ENCODE data around the gene LGR6.
A peak's percentile ranks its signal among the peaks of the same experiment; 100 is the strongest.

Gene LGR6

GRCh38 chr1:202291961-202292712 is 98.5 kb downstream of the LGR6 start:
- DNase-seq: no peak

DNA sequence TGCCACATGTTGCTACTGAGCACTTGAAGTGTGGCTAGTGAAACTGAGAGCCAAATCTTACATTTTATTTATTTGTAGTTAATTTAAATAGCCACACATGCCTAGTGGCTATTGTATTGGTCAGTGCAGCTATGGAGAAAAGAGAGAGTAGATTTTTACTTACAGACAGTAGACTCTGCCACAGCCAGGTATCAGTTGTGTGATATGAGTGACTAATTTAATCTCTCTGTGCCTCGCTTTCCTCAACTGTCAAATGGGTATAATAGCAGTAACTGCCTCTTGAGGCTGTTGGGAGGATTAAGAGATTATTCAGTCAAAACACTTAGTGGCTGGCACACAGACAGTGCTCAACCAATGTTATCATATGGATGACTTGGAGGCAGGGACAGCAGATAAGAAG is 99.2 kb downstream of the LGR6 start:
- DNase-seq: no peak

- DNase-seq: no peak
Observed at GRCh38 chr1:202293569-202293968, 100.0 kb downstream of the LGR6 start.

- no peak for DNase-seq
Observed at GRCh38 chr1:202302166-202302565, 108.6 kb downstream of the LGR6 start.

DNA sequence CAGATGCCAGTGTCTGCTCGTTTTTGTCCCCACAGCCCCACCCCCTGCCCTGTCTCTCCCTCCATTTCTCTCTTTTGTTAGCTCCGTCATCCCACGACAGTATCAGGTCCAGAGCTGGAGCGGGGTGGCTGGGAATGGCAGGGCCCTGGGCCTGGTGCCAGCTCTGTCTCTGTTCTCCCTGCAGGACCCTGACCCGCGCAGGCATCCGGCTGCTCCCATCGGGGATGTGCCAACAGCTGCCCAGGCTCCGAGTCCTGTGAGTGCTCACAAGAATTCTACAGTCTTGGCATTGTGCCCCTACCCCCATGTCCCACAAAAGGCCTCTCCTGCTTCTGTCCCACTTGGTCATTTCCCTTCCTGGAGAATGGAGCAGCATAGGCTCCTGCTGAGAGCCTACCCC is 110.8 kb downstream of the LGR6 start:
- no peak for DNase-seq

- DNase-seq: no peak
Observed at GRCh38 chr1:202305168-202305567, 111.6 kb downstream of the LGR6 start.

DNA sequence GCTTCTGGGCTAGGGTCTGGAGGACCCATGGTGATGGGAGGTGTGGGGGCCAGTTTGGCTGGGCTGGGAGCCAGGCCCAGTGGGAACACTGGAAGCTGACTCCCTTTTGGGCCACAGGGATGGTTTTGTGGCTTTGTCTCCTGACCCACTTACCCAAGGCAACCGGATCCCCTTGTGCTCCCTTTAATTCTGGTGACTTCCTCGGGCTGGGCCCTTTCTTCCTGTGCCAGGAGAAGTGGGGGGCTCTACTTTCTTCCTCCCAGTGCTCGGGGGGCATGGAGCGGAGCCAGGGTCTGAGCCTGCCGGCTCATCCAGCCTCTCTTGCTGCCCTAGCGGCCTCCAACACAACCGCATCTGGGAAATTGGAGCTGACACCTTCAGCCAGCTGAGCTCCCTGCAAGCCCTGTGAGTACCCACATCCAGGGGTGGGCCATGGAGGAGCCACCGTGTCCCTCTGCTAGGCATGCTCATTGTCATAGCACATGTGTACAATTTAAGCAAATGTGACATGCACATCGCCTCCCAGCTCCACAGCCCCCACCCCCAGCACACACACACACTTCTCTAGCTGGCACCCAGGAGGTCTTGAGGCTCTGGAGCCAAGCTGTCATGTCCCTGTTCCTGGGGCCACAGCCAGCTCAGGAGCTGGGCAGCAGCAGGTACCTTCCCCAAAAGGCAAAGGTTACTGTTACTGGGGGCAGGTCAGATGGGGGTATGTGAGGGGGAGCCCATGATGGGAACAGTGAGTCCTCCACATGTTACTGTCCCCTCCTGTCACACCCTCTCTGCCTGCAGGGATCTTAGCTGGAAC is 113.1 kb downstream of the LGR6 start:
- DNase-seq: no peak

DNA sequence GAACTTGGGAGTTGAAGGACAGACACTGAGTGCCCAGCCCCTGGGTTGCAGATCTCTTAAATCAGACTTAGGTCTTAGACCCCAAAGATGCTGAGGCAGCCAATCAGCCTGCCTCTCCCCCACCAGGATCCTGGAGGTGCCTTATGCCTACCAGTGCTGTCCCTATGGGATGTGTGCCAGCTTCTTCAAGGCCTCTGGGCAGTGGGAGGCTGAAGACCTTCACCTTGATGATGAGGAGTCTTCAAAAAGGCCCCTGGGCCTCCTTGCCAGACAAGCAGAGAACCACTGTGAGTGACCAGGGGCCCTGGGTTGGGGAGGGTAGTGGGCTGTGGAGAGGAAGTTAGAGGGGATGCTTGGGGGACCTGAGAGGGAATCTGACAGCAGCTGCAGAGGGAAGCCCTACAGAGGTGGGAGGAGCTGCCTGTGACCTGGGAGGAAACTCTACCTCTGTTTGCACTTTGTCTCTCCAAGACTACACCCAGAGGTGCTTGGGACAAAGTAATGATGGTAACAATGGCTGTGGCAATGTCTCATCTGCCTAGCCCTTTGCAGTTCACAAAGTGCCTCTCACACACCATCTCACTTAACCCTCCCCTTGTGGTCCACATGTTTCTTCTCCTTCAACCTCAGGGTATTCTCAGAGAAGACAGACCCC is 116.6 kb downstream of the LGR6 start:
- no peak for DNase-seq

DNA sequence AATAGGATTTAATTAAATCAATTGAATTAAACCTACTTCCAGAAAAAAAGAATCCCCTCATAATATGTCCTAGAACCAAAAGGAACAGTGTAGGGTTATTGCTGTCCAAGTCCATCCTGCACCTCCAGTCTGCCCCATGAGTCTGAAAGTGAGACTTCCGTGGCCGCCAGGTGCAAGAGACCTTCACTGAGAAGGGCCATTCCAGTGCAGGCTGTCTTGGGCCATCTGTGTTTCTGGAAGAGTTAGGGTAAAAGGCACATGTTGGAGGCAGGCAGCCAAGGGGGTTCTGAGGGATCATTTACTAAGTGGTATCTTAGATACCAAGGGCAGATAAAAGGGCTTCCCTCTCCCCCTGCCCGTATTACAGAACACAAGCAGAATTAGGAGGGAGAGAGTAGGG is 117.1 kb downstream of the LGR6 start:
- DNase-seq: no peak

DNA sequence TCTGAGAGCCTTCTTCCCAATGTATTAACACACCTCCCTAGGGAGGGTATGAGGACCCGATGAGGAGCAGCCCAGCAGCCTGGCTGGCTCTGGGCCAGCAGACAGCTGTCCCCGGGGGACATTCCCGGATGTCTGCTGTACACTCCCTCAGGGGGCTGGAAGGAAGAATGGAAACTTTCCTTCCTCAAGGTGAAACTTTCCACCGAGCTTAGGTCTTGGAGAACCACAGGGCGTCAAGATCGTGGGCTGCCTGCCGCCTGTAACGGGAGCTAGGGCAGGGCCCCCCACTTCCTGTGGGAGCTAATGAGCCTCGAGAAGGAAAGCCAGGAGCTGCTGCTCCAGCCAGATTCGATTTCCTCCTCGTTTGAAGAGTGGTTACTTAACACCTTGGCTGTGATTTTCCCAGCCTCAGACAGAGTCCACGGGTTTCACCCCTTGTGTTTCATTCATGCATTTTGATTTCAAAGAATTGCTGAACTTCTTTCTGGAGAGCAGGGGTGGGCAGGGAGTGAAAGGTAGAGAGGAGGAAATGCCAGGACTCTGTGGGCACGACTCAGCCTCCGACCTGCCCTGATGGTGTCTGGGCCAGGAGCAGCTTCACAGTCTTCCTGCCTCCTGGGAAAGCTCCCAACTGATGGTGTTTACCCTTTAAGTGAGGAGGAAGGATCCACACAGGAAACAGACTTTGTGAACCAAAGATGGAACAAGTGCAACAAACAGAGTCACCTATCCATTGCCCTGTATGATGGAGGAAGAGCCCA is 118.5 kb downstream of the LGR6 start:
- DNase-seq: no peak

- DNase-seq: peak; percentile 30
Observed at GRCh38 chr1:202315576-202316168, 122.1 kb downstream of the LGR6 start.

DNA sequence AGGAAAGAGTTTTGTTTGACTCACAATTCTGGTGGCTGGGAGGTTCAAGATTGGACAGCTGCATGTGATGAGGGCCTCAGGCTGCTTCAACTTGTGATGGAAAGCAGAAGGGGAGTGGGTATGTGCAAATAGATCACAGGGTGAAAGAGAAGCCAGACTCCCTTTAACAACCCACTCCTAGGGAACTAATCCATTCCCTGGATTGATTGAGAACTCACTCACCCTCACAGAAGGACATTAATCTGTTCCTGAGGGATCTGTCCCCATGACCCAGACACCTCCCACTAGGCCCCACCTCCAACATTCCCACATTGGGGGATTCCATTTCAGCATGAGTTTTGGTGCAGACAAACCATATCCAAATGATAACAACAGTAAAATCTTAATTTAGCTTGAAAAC is 122.6 kb downstream of the LGR6 start:
- no peak for DNase-seq

GRCh38 chr1:202317941-202318925 is 124.6 kb downstream of the LGR6 start:
- no peak for DNase-seq

GRCh38 chr1:202319381-202320080 is 125.9 kb downstream of the LGR6 start:
- no peak for DNase-seq

- no peak for DNase-seq
Observed at GRCh38 chr1:202320081-202320405, 126.4 kb downstream of the LGR6 start.

GRCh38 chr1:202323731-202324130 is 130.1 kb downstream of the LGR6 start:
- DNase-seq: no peak

GRCh38 chr1:202324646-202325045 is 131.0 kb downstream of the LGR6 start:
- no peak for DNase-seq

- DNase-seq: no peak
Observed at GRCh38 chr1:202329891-202330290, 136.3 kb downstream of the LGR6 start.

GRCh38 chr1:202333861-202334260 is 140.3 kb downstream of the LGR6 start:
- no peak for DNase-seq

- peak; percentile 18 for DNase-seq
Observed at GRCh38 chr1:202343652-202344349, 150.2 kb downstream of the LGR6 start.

Measured in NCI-H526 treated with DMSO at 0.1 percent for 48 hours (cell line).